ENCODE results near the gene FRZB. TPM values are rescaled to one million over a fixed set of nuclear protein-coding genes. Genes with fewer than 3 reads are reported as not detected.

The FRZB gene, protein sequence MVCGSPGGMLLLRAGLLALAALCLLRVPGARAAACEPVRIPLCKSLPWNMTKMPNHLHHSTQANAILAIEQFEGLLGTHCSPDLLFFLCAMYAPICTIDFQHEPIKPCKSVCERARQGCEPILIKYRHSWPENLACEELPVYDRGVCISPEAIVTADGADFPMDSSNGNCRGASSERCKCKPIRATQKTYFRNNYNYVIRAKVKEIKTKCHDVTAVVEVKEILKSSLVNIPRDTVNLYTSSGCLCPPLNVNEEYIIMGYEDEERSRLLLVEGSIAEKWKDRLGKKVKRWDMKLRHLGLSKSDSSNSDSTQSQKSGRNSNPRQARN
- polyA plus RNA-seq (2012; ENCODE audit: missing spikeins), result not detected

DNA sequence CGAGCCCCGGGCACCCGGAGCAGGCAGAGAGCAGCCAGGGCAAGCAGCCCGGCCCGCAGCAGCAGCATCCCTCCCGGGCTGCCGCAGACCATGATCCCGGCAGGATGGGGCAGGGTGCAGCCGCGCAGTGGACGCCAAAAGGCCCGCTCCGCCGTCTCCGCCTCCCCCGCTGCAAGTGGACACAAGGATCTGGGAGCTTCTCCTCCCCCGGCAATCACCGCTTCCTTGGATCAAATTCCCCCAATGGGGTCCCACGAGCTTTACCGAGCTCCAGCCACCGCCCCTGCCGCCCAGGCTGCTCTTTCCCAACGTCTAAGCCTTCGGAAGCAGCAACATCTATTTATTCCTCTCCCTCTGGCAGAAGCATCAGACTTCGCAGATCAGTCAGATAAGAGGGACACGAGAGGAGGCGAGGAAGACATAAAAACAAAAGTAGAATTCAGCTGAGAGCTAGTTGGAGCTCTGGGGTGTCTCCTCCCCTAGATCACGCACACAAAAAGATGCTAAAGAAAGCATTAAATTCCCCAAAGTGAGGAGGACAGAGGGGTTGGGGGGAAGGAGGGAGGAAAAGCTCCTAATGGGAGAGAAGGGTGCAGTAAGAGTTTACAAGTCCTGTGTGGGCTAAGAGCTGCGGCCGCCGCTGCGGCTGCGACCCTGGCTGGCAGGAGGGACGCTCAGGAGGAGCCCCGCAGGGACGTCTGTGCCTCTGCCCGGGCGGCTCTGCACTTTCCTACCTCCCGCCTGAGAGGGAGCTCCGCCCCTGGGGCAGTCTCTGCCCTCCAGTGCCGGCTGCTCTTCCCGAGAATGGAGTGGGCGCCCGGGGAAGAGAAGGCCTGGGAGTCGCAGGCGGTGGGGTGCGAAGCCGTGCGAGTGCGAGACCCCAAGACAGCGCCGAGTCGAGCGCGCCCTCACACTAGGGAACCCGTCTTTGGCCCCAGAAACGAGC, at the start of gene FRZB:
Gene FRZB (minus strand): TSS at position 177 of the 946 bp plus-strand sequence. CDS start 85 bp downstream, at position 92.
- TF ChIP-seq POLR2A (IDR thresholded peaks at IDR 0.05; ENCODE audit: low read depth, low read length), result no peak
- DNase-seq (ENCODE audit: insufficient read length) (no peak), FAIRE-seq (peak; percentile 46)

DNA sequence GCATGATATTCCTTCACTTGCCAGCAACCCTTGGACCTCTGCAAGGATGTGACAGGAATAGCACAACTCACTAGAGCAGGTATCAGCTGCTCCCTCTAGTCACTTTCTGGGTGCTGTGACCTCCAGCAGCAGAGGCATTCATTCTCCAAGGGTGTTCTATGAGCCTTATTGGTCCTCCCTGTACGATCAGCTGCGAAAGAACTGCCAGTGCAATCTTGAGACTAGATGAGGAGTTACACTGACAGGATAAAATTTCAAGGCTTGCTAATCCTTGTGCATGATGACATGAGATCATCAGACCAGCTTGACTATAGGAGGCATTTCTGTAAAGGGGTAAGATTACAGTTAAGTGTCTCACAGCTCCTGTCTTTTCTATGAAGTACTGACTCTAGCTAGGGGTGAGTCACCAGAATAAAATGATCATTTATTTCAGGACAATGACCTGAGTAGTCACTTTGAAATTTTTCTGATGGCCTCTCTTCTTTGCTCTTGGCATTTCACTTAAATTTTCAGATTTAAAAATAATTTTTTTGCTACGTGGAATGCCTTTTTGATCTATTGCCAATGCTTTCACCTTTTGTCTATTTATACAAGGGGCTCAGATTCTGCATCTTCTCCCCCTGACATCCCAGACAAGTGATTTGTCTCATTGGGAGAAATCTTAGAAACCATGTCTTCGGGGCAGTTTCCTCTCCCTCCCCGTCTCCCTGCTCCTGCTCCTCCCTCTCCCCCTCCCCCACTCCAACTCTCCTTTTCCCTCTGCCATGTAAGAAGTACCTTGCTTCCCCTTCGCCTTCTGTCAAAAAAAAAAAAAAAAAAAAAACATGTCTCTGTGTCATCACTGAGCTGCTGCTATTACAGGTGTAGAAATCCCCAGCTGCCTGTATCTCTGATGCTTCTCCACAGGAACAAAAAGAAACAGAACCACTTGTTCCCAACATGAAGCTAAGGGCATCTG, 49.2 kb upstream of the FRZB start:
- no peak for FAIRE-seq
- no peak for DNase-seq (ENCODE audit: insufficient read length)
- TF ChIP-seq TAF1 (IDR thresholded peaks at IDR 0.05; ENCODE audit: borderline replicate concordance, low read depth, low read length) (no peak), POLR2AphosphoS5 (IDR thresholded peaks at IDR 0.05; ENCODE audit: low read depth, low read length) (no peak), POLR2A (IDR thresholded peaks at IDR 0.05; ENCODE audit: low read depth, low read length) (no peak)

DNA sequence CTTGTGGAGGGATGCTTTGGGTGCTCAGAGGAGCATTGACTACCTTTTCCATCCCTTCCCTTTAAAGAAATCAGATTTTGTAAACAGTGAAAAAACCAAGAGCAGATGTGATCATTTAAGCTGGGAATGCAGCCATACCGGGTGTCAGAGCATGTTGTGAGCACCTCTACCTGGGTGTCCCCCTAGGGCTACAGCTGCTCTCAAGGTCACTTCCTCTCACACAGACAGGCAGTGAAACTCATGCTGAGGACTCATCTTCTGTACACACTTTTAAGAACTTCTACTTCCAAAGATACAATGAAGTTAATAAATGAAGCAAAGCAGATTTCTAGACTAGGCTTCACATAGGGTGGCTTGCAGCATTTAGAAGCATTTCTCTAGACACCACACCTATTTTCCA, 48.4 kb upstream of the FRZB start:
- FAIRE-seq (no peak), DNase-seq (ENCODE audit: insufficient read length) (no peak)
- TF ChIP-seq POLR2A (IDR thresholded peaks at IDR 0.05; ENCODE audit: low read depth, low read length) (no peak), POLR2AphosphoS5 (IDR thresholded peaks at IDR 0.05; ENCODE audit: low read depth, low read length) (no peak), TAF1 (IDR thresholded peaks at IDR 0.05; ENCODE audit: borderline replicate concordance, low read depth, low read length) (no peak)

DNA sequence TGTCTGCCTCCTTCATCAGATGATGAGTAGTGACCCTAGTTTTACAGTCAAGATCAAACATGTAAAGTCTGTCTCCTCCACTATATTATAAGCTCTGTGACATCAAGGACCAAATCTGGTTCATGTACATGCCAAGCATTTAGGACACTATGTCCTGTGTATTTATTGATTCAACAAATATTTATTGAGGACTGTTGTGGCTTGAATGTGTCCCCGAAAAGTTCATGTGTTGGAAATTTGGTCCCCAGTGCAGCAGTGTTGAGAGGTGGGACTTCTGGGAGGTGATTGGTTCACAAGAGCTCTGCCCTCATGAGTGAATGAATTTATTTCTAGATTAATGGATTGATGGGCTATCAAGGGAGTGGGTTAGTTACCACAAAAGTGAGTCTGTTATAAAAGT, 46.6 kb upstream of the FRZB start:
- FAIRE-seq, result no peak
- no peak for DNase-seq (ENCODE audit: insufficient read length)
- TF ChIP-seq POLR2AphosphoS5 (IDR thresholded peaks at IDR 0.05; ENCODE audit: low read depth, low read length), result no peak
- TF ChIP-seq POLR2A (IDR thresholded peaks at IDR 0.05; ENCODE audit: low read depth, low read length), result no peak
- TF ChIP-seq TAF1 (IDR thresholded peaks at IDR 0.05; ENCODE audit: borderline replicate concordance, low read depth, low read length), result no peak

DNA sequence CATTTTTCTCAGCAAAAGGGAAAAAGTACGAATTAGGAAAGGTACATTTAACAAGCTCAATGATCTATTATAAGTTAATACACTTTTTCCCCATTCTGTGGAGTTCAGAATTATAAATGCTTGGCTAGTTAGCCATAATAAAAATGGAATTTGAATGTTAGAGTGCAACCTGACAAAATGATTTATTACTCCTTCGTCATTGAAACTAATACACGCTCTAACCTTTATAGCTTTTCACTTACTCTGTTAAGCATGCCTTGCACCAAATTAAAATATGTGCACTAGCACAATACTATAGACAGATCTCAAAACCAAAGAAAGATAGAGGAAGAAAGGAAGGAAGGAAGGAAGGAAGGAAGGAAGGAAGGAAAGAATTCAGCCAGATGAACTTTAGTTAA, 46.1 kb upstream of the FRZB start:
- FAIRE-seq (no peak), DNase-seq (ENCODE audit: insufficient read length) (no peak)
- TF ChIP-seq TAF1 (IDR thresholded peaks at IDR 0.05; ENCODE audit: borderline replicate concordance, low read depth, low read length), result no peak
- no peak for TF ChIP-seq POLR2A (IDR thresholded peaks at IDR 0.05; ENCODE audit: low read depth, low read length)
- TF ChIP-seq POLR2AphosphoS5 (IDR thresholded peaks at IDR 0.05; ENCODE audit: low read depth, low read length), result no peak

DNA sequence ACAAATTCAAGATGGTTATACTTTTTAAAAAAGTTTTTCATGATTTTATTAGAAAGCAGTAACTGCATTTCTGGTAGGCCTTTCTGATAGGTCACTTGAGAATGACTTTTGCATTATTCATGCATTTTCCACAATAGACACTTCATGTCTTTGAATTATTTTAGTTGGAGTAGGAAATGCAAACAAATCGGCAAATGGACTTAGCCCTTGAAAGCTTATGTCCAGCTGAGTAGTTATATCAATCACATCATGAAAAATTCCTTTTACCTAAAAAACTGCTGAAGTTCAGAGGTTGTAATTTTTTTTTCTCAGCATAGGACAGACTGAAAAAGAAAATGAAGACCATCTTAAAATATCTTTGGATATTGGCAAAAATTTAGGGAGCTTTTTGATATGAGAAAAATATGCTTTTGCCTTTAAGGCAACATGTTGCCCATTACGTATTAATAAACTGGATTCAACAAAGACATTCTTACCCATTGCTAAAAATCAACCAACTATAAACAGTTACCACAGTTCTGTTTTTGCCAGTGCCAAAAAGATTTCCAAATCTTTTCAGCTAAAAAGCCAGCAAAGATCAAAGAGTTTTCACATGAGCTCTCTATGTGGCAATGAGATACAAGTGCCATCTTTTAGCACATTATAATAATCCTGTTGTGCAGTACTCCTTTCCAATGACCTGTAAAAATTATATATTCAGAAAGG, 45.5 kb upstream of the FRZB start:
- DNase-seq (ENCODE audit: insufficient read length) (no peak), FAIRE-seq (no peak)

DNA sequence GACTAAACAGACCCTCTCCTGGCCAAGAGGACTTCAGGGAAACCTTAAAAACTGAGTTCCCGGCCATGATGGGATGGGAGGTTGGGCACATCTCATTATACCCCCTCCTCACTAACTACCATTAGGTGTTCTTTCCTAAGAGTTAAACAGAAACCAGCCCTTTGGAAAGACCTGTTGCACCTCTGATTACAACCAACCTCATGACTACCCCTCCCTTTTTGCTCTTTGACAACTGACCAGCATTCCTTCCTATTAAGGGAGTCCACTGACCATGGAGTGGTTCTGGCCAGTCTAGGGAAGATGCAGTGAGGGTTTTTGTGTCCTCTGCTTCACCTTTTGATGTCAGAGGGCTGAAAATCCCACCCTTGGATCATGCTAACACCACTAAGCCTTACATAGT, 44.5 kb upstream of the FRZB start:
- TF ChIP-seq TAF1 (IDR thresholded peaks at IDR 0.05; ENCODE audit: borderline replicate concordance, low read depth, low read length), result no peak
- TF ChIP-seq POLR2AphosphoS5 (IDR thresholded peaks at IDR 0.05; ENCODE audit: low read depth, low read length), result no peak
- TF ChIP-seq POLR2A (IDR thresholded peaks at IDR 0.05; ENCODE audit: low read depth, low read length), result no peak
- no peak for FAIRE-seq
- no peak for DNase-seq (ENCODE audit: insufficient read length)

More for the DNA sequence above, 45.5 kb upstream of the FRZB start:
- TF ChIP-seq POLR2AphosphoS5 (IDR thresholded peaks at IDR 0.05; ENCODE audit: low read depth, low read length) (no peak), TAF1 (IDR thresholded peaks at IDR 0.05; ENCODE audit: borderline replicate concordance, low read depth, low read length) (no peak), POLR2A (IDR thresholded peaks at IDR 0.05; ENCODE audit: low read depth, low read length) (no peak)

DNA sequence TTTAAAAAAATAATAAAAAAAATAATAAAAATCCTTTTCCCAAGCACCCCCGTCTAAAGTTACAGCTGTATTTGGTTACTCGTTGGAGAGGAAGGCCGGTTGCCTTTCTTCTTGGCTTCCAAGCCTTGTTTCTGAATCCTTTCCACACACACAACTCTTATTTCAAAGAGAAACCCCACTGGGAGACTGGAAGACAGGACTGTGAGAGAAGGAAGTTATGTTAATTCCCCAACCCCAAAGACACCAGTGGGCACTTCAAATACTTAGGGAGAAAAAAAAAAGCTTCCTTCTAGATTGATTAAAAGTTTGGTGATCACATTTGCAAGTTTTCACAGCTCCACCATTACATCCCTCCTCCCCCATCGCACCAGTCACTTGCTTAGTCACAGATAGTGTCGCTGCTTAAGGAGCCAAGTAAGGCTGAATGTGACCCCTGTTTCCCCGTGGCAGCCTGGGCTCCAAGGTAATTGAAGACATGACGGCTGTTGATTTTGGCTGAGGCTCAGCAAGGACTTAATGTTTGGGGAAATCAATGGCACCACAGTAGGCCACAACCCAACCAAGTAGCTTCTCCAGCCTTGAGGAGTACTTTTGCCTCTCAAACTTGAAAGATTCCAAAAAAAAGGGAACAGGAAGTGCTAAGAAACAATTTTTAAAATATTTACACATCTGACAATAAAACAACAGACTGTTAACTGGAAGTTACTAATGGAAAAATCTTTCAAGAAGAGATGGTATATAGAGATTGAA, 40.8 kb upstream of the FRZB start:
- no peak for TF ChIP-seq POLR2A (IDR thresholded peaks at IDR 0.05; ENCODE audit: low read depth, low read length)
- TF ChIP-seq TAF1 (IDR thresholded peaks at IDR 0.05; ENCODE audit: borderline replicate concordance, low read depth, low read length), result no peak
- no peak for TF ChIP-seq POLR2AphosphoS5 (IDR thresholded peaks at IDR 0.05; ENCODE audit: low read depth, low read length)
- FAIRE-seq (no peak), DNase-seq (ENCODE audit: insufficient read length) (no peak)

DNA sequence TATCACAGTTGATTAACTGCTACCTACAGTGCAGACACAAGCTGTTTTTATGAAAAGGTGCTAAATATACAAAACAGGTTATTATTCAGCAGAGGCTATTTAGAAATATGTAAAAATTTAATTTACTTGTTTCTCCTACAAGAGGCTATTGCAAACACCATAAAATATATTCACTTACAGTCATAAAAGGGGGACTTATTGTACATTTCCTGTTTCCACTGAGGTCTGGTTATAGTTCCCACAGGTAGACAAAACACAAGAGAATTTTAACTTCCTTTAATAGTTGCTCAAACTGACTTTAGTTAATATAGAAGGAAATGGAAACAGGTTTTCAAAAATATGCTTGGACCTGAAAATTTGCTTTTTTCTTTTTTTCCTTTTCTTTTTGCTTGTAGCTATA, 40.0 kb upstream of the FRZB start:
- no peak for TF ChIP-seq POLR2A (IDR thresholded peaks at IDR 0.05; ENCODE audit: low read depth, low read length)
- TF ChIP-seq TAF1 (IDR thresholded peaks at IDR 0.05; ENCODE audit: borderline replicate concordance, low read depth, low read length), result no peak
- TF ChIP-seq POLR2AphosphoS5 (IDR thresholded peaks at IDR 0.05; ENCODE audit: low read depth, low read length), result no peak
- DNase-seq (ENCODE audit: insufficient read length), result no peak
- FAIRE-seq, result no peak

DNA sequence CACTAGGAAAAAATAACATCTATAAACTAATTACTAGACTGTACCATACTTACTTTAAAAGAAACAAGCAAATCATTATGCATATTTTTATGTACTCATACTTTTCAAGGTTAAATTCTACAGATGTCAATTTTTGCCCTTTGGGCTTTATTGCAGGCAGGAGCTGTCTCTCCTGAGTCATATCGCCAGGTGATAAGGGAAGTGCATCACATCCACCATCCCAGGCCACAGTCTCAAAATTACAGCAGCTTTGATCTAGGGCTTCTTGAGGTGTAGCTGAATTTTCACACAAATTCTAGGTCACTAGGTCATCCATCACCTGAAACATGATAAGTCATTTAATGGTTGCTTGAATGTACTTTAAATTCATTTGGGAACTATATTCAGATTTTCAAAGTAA, 38.4 kb upstream of the FRZB start:
- TF ChIP-seq POLR2A (IDR thresholded peaks at IDR 0.05; ENCODE audit: low read depth, low read length) (no peak), TAF1 (IDR thresholded peaks at IDR 0.05; ENCODE audit: borderline replicate concordance, low read depth, low read length) (no peak), POLR2AphosphoS5 (IDR thresholded peaks at IDR 0.05; ENCODE audit: low read depth, low read length) (no peak)
- no peak for FAIRE-seq
- no peak for DNase-seq (ENCODE audit: insufficient read length)

Measured in GM12892 (cell line).